Measurements from ENCODE around the gene SPATA45.

Gene SPATA45

GRCh38 chr1:212860713-212861581, 13.5 kb upstream of the SPATA45 start (continued):
- peak; percentile 31; the same call in 1 of the 2 replicates for TF ChIP-seq WT1 (tag by site-specific recombination; IDR thresholded peaks at IDR 0.05)
- TF ChIP-seq ZNF366 (tag by site-specific recombination; conservative IDR thresholded peaks at IDR 0.05), result 0 out of 2 replicates have a peak, but pooled peaks have one; percentile 24
- no peak for TF ChIP-seq PRDM6 (tag by site-specific recombination; IDR thresholded peaks at IDR 0.05)
- no peak for TF ChIP-seq ZNF266 (tag by site-specific recombination; IDR thresholded peaks at IDR 0.05; ENCODE audit: low read depth)
- TF ChIP-seq ZBTB20 (tag by site-specific recombination; IDR thresholded peaks at IDR 0.05), result no peak
- no peak for TF ChIP-seq ZNF16 (tag by site-specific recombination; IDR thresholded peaks at IDR 0.05; ENCODE audit: low read depth)
- no peak for TF ChIP-seq ZNF580 (tag by site-specific recombination; IDR thresholded peaks at IDR 0.05)
- no peak for TF ChIP-seq ZNF626 (tag by site-specific recombination; IDR thresholded peaks at IDR 0.05)
- TF ChIP-seq ZNF362 (tag by site-specific recombination; IDR thresholded peaks at IDR 0.05), result no peak
- no peak for TF ChIP-seq ZNF169 (tag by site-specific recombination; IDR thresholded peaks at IDR 0.05)
- peak; percentile 36; the same call in 1 of the 2 replicates for TF ChIP-seq PRDM1 (tag by site-specific recombination; IDR thresholded peaks at IDR 0.05)
- TF ChIP-seq ZNF157 (tag by site-specific recombination; IDR thresholded peaks at IDR 0.05), result no peak
- TF ChIP-seq ZNF211 (tag by site-specific recombination; IDR thresholded peaks at IDR 0.05; ENCODE audit: low read depth), result no peak
- TF ChIP-seq ZNF621 (tag by site-specific recombination; IDR thresholded peaks at IDR 0.05), result no peak

GRCh38 chr1:212858461-212859265, 11.2 kb upstream of the SPATA45 start:
- Histone ChIP-seq H3K4me1 (ENCODE audit: control insufficient read depth, insufficient read depth, low read length) (peaks cover 7% of the 10 kb centered on the region; the same call in 1 of the 2 replicates), H3K4me3 (ENCODE audit: low read depth, low read length) (peak overlapping the region; percentile 81), H3K36me3 (ENCODE audit: control insufficient read depth in 2 of 2, insufficient read depth in 1 of 2, low read length in 2 of 2) (peaks cover 9 to 21% of the 10 kb centered on the region in 2 experiments), H3K27ac (ENCODE audit: extremely low read depth, low read depth, low read length) (peak overlapping the region; percentile 84), H3K9me3 (ENCODE audit: control insufficient read depth, insufficient read depth, low read depth, low read length) (no peaks in the 10 kb centered on the region)
- ChIA-PET CTCF (no interaction called here), POLR2A (interaction anchor here (0.7 to 1.6 kb wide), 19 partner anchors 10 to 639 kb away, joined by 3 to 13 read pairs (median 5); partner anchors contain the start of genes ATF3, NSL1 and TATDN3)
- peak; percentile 57 for TF ChIP-seq ZIC2 (tag by site-specific recombination; IDR thresholded peaks at IDR 0.05)
- TF ChIP-seq ZNF777 (tag by site-specific recombination; IDR thresholded peaks at IDR 0.05; ENCODE audit: borderline replicate concordance), result no peak; the same call in 1 of the 2 replicates
- 0 out of 2 replicates have a peak, but pooled peaks have one; percentile 45 for TF ChIP-seq MYNN (tag by site-specific recombination; IDR thresholded peaks at IDR 0.05; ENCODE audit: borderline replicate concordance)
- TF ChIP-seq YY1 (tag by site-specific recombination; IDR thresholded peaks at IDR 0.05), result peak; percentile 31; the same call in 1 of the 2 replicates
- TF ChIP-seq IKZF3 (tag by site-specific recombination; IDR thresholded peaks at IDR 0.05), result 0 out of 2 replicates have a peak, but pooled peaks have one; percentile 9
- TF ChIP-seq ZNF600 (tag by site-specific recombination; IDR thresholded peaks at IDR 0.05), result peak; percentile 31
- 0 out of 2 replicates have a peak, but pooled peaks have one; percentile 3 for TF ChIP-seq EGR2 (tag by site-specific recombination; IDR thresholded peaks at IDR 0.05; ENCODE audit: low read depth)
- peak; percentile 44; the same call in 1 of the 2 replicates for TF ChIP-seq ZNF513 (tag by site-specific recombination; IDR thresholded peaks at IDR 0.05)
- no peak for TF ChIP-seq TSHZ1 (tag by site-specific recombination; IDR thresholded peaks at IDR 0.05; ENCODE audit: borderline replicate concordance)
- 0 out of 2 replicates have a peak, but pooled peaks have one; percentile 7 for TF ChIP-seq ZSCAN30 (tag by site-specific recombination; IDR thresholded peaks at IDR 0.05)
